MG63 (cell line): ENCODE measurements around the gene RAD1. TPM values are rescaled to one million over a fixed set of nuclear protein-coding genes. Genes with fewer than 3 reads are reported as not detected.
A peak's percentile ranks its signal among the peaks of the same experiment; 100 is the strongest.
"Not testable (repeated sequence)": the region's sequence is repeated elsewhere in the genome, so short reads cannot be mapped to it uniquely, and the experiment has no call there.

ENCODE experiments used
- DNase-seq: peaks from one replicate; pipeline ENCODE4 v3.0.0-alpha.2; 2020
- H3K27me3 ChIP-seq: fragments of 250-450 bp; sonication (Bioruptor Pico); 2 replicates; pipeline ENCODE4 v1.5.1; 2020; ENCODE audit warnings: mild to moderate bottlenecking, moderate library complexity
- H3K36me3 ChIP-seq: fragments of 250-450 bp; sonication (Bioruptor Pico); 2 replicates; pipeline ENCODE4 v1.5.1; 2020; ENCODE audit warnings: mild to moderate bottlenecking, moderate library complexity
- H3K4me3 ChIP-seq: fragments of 250-450 bp; sonication (Bioruptor Pico); 2 replicates; pipeline ENCODE4 v1.5.1; 2020; ENCODE audit warnings: mild to moderate bottlenecking, moderate library complexity
- H3K9me3 ChIP-seq: fragments of 250-450 bp; sonication (Bioruptor Pico); 2 replicates; pipeline ENCODE4 v1.5.1; 2020; ENCODE audit warnings: mild to moderate bottlenecking, moderate library complexity
- total RNA-seq: library from RNA; depleted of rRNA; stranded (reverse); fragments of >200 nt; shearing (Covaris generic); gene quantifications from 2 replicates; pipeline ENCODE4 v1.2.3, GENCODE V29; 2014; ENCODE audit warnings: low replicate concordance

Gene RAD1
- total RNA-seq, 1 experiment from 2014 or later = 36.2 TPM

DNA sequence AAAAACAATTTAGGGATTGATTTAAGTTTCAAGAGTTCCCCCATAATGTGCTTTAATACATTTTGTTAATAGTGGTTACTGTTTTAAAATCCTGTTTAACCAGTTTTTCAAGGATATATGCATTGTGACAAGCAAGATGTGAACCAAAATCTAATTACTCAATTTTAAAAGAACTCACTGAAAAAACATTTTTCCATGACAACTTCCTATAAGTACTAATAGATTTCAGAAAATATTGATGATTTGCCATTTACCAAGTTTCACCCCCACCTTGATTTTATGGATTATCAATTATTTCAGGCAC lies 9.1 kb upstream of the RAD1 start:
- Histone ChIP-seq H3K36me3 (peaks cover 76% of the 10 kb centered on the region), H3K9me3 (no peaks in the 10 kb centered on the region), H3K4me3 (no peak overlapping the region), H3K27me3 (no peaks in the 10 kb centered on the region)
- no peak for DNase-seq

DNA sequence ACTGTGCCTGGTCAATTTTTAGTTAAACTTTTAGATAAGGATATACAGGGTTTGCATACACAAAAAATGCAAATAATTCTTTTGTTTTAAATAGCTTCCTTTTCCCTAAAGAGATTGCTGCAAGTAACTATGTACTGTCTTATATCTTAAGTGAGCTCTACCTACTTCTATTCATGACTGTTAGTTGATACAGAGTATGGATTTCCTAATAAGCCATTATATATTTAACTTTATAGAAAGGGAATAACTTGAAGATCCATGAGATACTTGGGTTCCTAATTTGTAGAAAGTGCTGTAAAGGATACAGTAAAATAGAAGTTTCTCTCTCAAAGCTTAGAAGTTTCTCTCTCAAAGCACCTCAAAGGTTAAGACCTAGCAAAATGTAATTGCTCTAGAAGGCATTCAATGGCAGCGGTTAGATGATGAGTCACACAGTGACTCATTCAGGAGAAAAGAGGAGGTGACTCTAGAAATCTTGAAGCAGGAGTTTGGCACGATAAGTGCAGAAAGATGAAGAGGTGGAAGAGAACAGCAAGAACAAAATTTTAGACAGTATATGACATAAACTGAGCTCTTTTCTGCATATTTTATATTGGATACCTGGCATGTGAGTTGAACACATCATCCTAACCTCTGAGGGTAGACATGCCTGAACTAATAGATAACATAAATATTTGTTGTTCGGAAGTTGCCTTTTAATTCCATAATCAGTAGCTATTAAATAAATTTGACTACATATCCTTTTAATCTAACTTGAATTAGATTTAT lies 8.6 kb upstream of the RAD1 start:
- peak; percentile 57 for DNase-seq
- Histone ChIP-seq H3K27me3 (no peaks in the 10 kb centered on the region), H3K36me3 (peaks cover 78% of the 10 kb centered on the region), H3K9me3 (no peaks in the 10 kb centered on the region), H3K4me3 (no peak overlapping the region)

GRCh38 chr5:34923256-34923655 lies 8.0 kb upstream of the RAD1 start:
- not testable (repeated sequence) for H3K27me3 ChIP-seq, H3K9me3 ChIP-seq, H3K4me3 ChIP-seq, DNase-seq
- H3K36me3 ChIP-seq = peaks cover 81% of the 10 kb centered on the region

DNA sequence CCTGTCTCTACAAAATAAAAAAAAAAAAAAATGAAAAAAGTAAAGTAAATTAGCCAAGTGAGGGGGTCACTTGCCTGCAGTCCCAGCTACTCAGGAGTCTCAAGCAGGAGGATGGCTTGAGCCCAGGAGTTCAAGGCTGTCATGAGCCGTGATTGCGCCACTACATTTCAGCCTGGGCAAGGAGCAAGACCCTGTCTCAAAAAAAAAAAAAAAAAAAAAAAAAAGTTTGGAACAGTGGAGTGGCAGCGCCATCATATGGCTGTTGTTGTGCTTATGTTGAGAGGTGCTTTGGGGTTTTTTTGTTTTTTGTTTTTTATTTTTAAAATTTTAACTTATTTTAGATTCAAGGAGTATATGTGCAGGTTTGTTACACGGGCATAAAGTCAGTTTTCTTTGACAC lies 3.8 kb upstream of the RAD1 start:
- no peak overlapping the region for H3K4me3 ChIP-seq
- no peak for DNase-seq
- no peaks in the 10 kb centered on the region for H3K27me3 ChIP-seq
- peaks cover 60% of the 10 kb centered on the region for H3K36me3 ChIP-seq
- no peaks in the 10 kb centered on the region for H3K9me3 ChIP-seq

DNA sequence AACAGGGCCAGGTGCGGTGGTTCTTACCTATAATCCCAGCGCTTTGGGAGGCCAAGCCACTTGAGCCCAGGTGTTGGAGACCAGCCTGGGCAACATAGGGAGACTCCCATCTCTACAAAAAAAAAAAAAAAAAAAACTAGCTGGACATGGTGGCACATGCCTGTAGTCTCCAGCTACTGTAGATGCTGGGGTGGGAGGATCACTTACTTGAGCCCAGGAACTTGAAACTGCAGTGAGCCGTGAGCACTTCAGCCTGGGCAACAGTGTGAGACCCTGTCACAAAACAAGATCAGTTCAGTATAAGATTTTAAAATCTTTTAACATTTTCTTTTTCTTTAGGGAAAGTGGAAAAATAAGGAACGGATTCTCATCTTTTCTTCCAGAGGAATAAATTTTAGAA lies 2.7 kb upstream of the RAD1 start:
- Histone ChIP-seq H3K4me3 (no peak overlapping the region), H3K9me3 (no peaks in the 10 kb centered on the region), H3K27me3 (no peaks in the 10 kb centered on the region), H3K36me3 (peaks cover 54% of the 10 kb centered on the region)
- DNase-seq = no peak

DNA sequence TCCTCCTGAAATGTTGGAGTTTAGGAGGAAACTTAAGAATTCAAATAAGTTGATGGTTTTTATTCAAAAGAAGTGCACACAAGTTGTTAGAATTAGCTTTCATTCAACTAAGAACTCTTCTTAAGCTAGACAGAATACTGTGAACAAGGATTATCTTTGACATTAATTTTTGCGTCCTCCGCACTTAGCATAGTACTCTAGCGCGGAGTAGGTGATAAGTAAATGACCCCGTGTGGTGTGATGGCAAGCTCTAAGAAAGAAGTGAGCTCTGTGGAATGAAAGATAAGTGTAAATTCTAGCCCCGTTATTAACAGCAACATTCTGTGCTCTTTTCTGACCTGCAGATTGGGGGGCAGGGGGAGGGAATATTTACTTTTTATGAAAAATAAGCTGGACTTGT lies 1.2 kb upstream of the RAD1 start:
- Histone ChIP-seq H3K4me3 (peak overlapping the region; percentile 93), H3K9me3 (no peaks in the 10 kb centered on the region), H3K27me3 (no peaks in the 10 kb centered on the region), H3K36me3 (peaks cover 51% of the 10 kb centered on the region)
- no peak for DNase-seq

DNA sequence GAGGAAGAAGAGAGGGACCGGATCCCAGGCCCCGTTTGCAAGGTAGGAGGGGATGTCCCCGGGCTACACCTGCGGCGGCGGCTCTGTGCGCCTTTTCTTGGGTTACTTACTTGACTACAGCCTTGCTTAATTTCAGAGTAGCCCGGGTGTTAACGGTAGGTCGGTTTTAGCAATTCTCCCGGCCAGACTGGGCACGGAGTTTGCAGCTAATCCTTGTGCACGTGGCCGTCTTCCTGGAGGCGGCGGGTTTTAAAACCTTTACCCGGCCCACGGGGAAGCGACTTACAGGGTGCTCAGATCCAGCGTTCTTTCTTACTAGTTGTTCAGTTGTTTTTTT lies 520 bp upstream of the RAD1 start:
- no peaks in the 10 kb centered on the region for H3K27me3 ChIP-seq
- peak overlapping the region; percentile 93 for H3K4me3 ChIP-seq
- no peaks in the 10 kb centered on the region for H3K9me3 ChIP-seq
- DNase-seq = no peak
- peaks cover 51% of the 10 kb centered on the region for H3K36me3 ChIP-seq

DNA sequence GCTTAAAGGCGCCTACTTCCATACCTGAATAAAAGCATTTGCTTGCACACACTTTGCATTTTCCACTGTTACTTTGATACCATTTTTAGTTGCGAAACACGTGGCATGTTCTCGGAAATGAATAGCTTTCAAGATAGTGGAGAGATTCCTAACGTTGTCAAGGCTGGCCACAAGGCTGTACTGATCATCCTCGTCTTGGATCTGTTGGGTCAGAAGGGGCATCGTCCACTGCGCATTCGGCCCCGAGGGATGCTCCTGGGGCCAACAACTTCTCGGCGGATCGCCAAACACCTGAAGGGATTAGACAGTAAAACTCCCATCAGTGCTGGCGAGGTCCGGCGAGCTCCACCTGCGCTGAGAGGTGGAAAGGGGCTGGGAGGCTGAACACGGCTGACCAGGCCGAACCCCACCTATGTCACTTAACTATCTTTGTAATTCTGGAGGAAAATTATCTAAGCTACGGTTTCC lies 599 bp downstream of the RAD1 start:
- peak; percentile 10 for DNase-seq
- Histone ChIP-seq H3K4me3 (peak overlapping the region; percentile 93), H3K27me3 (no peaks in the 10 kb centered on the region), H3K36me3 (peaks cover 50% of the 10 kb centered on the region), H3K9me3 (no peaks in the 10 kb centered on the region)

DNA sequence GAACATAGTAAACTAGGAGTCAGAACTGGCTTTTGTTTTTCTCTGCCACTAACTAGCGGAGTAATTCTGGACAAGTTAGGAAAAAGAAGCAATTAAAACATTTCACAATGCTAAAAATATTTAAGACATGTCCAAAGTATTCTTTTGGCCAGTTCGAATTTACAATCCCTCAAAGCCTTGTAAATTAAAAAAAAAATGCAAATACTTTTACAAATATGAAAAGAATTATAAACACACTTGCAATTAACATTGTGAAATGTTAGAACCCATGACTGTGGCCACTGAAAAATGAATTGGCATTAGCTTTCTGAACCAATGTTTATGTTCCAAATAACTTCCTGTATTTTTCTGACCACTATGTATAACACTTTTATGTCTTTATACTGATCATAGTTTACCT lies 2.2 kb downstream of the RAD1 start:
- Histone ChIP-seq H3K27me3 (no peaks in the 10 kb centered on the region), H3K4me3 (peak overlapping the region; percentile 93), H3K9me3 (no peaks in the 10 kb centered on the region), H3K36me3 (peaks cover 53% of the 10 kb centered on the region)
- DNase-seq = no peak

DNA sequence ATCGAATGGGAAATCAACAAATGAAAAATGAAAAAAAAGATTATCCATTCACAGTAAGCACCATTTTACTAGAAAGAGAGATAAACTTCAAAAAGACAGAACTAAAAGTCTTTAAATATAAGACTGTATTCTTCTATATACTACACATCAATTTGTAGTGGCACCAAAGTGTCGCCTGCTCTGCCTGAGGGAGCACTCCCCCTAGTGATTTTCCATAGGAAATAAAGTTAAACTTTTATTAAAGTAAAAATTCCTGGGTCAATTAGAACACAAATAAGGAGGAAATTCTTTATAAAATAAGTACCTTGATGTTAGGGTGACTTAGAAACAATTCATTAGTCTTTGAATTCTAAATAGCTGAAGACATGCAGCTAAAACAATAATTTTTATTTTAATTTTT lies 9.7 kb downstream of the RAD1 start:
- peaks cover 29% of the 10 kb centered on the region for H3K36me3 ChIP-seq
- DNase-seq = no peak
- no peaks in the 10 kb centered on the region for H3K27me3 ChIP-seq
- H3K9me3 ChIP-seq = no peaks in the 10 kb centered on the region
- no peak overlapping the region for H3K4me3 ChIP-seq

DNA sequence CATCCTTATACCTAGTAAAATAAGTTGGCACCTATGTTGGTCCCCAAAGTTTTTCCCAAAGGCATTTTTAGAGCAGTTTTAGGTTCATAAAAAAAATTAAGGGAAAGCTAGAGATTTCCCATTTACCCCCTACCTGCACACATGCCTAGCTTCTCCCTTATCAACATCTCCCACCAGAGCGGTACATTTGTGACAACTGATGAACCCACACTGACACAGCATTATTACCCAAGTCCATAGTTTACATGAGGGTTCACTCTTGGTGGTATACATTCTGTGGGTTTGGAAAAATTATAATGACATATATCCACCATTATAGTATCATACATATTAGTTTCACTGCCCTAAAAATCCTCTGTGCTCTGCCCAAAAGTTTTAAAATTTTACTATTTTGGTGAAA lies 12.0 kb downstream of the RAD1 start:
- peaks cover 8% of the 10 kb centered on the region for H3K36me3 ChIP-seq
- no peaks in the 10 kb centered on the region for H3K27me3 ChIP-seq
- no peaks in the 10 kb centered on the region for H3K9me3 ChIP-seq
- no peak overlapping the region for H3K4me3 ChIP-seq
- no peak for DNase-seq

DNA sequence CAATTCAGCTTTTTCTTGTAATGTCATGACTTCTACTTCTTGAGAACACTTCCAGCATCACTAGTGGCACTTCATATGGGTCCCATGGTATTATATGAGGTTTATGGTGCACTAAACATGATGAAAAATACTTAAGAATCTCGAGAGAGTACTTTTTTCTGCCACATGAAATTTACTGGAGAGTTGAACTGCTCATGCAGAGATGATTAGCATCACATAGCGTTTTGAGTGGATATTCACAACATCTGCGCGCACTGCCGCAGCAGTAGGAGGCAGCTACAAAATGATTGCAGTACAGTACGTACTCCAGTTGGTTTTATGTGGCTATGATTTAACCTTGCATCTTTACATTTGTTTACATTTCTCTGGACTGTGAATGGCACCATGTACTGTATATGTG lies 14.7 kb downstream of the RAD1 start:
- no peaks in the 10 kb centered on the region for H3K27me3 ChIP-seq
- peaks cover 8% of the 10 kb centered on the region for H3K36me3 ChIP-seq
- no peak for DNase-seq
- no peak overlapping the region for H3K4me3 ChIP-seq
- no peaks in the 10 kb centered on the region for H3K9me3 ChIP-seq

GRCh38 chr5:34899066-34899465 lies 16.2 kb downstream of the RAD1 start:
- Histone ChIP-seq H3K9me3 (no peaks in the 10 kb centered on the region), H3K36me3 (no peaks in the 10 kb centered on the region; the same call in 1 of the 2 replicates), H3K27me3 (no peaks in the 10 kb centered on the region), H3K4me3 (no peak overlapping the region)
- no peak for DNase-seq

- Histone ChIP-seq H3K27me3 (no peaks in the 10 kb centered on the region), H3K36me3 (no peaks in the 10 kb centered on the region; the same call in 1 of the 2 replicates), H3K4me3 (no peak overlapping the region), H3K9me3 (no peaks in the 10 kb centered on the region)
- DNase-seq = peak; percentile 50
Observed at GRCh38 chr5:34898258-34898895, 16.9 kb downstream of the RAD1 start.

DNA sequence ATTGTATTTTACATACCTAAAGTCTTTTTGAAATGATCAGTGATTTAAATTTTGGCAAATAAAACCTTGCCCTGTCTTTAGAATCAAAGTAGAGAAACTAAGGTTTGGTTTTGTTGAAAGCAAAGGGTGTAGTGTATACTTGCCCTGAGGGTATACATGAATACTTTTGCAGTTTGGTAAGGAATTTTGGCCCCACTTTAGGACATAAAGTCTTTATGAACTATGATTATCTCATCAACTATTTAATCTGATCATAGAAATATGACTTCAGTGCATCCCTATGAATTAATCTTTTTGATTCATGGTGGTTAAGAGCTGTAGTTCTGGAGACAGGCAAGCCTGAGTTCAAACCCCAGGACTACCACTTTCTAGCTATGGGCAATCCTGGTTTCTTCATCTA lies 17.7 kb downstream of the RAD1 start:
- DNase-seq = no peak
- Histone ChIP-seq H3K4me3 (no peak overlapping the region), H3K36me3 (no peaks in the 10 kb centered on the region), H3K27me3 (no peaks in the 10 kb centered on the region), H3K9me3 (no peaks in the 10 kb centered on the region)

- H3K4me3 ChIP-seq = no peak overlapping the region
- H3K27me3 ChIP-seq = no peaks in the 10 kb centered on the region
- H3K9me3 ChIP-seq = no peaks in the 10 kb centered on the region
- DNase-seq = no peak
- no peaks in the 10 kb centered on the region for H3K36me3 ChIP-seq
Observed at GRCh38 chr5:34895641-34896419, 19.5 kb downstream of the RAD1 start.

DNA sequence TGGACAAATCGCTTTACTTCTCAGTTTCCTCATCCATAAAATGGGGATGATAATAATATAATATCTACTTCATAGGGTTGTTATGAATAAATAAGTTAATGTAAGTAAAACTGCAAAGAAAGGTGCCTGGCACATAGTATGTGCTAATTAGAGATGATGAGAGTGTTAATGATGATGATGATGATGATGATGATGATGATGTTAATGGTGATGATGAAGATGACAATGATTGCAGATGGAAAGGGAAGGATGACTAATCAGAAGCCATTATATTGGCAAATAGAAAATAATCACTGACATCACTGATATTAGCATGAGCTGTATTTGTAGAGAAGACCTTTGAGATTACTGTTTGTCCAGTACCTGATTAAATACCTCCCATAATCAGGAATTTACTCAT lies 20.6 kb downstream of the RAD1 start:
- Histone ChIP-seq H3K27me3 (no peaks in the 10 kb centered on the region), H3K36me3 (no peaks in the 10 kb centered on the region), H3K9me3 (no peaks in the 10 kb centered on the region), H3K4me3 (no peak overlapping the region)
- DNase-seq = no peak

GRCh38 chr5:34892414-34892813 lies 22.9 kb downstream of the RAD1 start:
- Histone ChIP-seq H3K36me3 (no peaks in the 10 kb centered on the region), H3K27me3 (no peaks in the 10 kb centered on the region), H3K4me3 (no peak overlapping the region), H3K9me3 (no peaks in the 10 kb centered on the region)
- no peak for DNase-seq
